Measurements from ENCODE around the gene CCBE1. TPM values are rescaled to one million over a fixed set of nuclear protein-coding genes. Genes with fewer than 3 reads are reported as not detected.
"Not testable (repeated sequence)": the region's sequence is repeated elsewhere in the genome, so short reads cannot be mapped to it uniquely, and the experiment has no call there.

CCBE1 gene
- total and polyA plus RNA-seq, 4 donors, result 0.99 to 2.7 (median 1.9) TPM

GRCh38 chr18:59518705-59519104 is 178.5 kb downstream of the CCBE1 start:
- no peak overlapping the region for H3K27ac ChIP-seq (ENCODE audit: low read depth, low read length)
- no peaks in the 10 kb centered on the region for H3K9me3 ChIP-seq (ENCODE audit: control insufficient read depth, insufficient read depth, low read length)
- H3K27me3 ChIP-seq (ENCODE audit: control insufficient read depth, insufficient read depth, low read length), result peaks cover 2% of the 10 kb centered on the region
- H3K4me1 ChIP-seq (ENCODE audit: control insufficient read depth, insufficient read depth, low read length), result no peaks in the 10 kb centered on the region
- H3K4me3 ChIP-seq (ENCODE audit: low read depth, low read length), result no peak overlapping the region
- WGBS (ENCODE audit: insufficient coverage), result 76% methylated on average over 2 of the region's 2 CpGs
- DNase-seq (ENCODE audit: low read depth in 4 of 6, low spot score in 6 of 6), result no peak
- no peaks in the 10 kb centered on the region for H3K36me3 ChIP-seq (ENCODE audit: control insufficient read depth, insufficient read depth, low read length)

DNA sequence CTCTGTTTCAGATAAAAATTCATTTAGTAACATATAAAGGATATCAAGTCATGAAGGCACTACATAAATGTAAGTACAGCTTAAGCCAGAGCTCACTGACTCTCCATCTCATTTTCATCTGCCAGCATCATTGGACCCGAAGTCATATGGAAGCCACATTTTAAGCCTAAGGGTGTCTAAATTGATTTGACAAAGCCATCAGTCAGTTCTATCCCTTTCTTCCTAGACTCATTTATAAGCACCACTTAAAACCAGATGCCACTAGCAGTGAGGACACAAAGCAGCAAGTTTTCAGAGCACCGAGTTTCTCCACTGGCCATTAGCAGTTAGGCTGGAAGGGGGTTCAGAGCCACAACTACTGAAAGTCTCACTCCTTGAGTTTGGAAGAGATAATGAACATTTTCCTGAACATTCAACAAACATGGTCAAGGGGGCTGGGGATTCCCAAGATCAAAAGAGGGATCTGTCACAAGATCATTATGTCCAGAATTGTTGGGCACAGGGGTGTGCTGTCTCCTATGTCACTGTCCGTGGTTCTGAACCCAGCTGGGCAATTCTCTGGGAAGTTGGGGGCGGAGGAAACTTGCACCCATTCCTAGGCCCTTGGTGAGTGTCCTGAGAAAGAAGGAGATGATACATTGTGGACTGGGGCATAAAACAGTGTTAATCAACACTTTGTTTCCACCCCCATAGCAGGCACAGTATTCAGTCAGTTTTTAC is 179.6 kb downstream of the CCBE1 start:
- Histone ChIP-seq H3K9me3 (ENCODE audit: control insufficient read depth, insufficient read depth, low read length) (no peaks in the 10 kb centered on the region), H3K4me3 (ENCODE audit: low read depth, low read length) (no peak overlapping the region), H3K36me3 (ENCODE audit: control insufficient read depth, insufficient read depth, low read length) (no peaks in the 10 kb centered on the region), H3K27me3 (ENCODE audit: control insufficient read depth, insufficient read depth, low read length) (peaks cover 2% of the 10 kb centered on the region), H3K4me1 (ENCODE audit: control insufficient read depth, insufficient read depth, low read length) (no peaks in the 10 kb centered on the region), H3K27ac (ENCODE audit: low read depth, low read length) (no peak overlapping the region)
- 71% methylated on average over 1 of the region's 4 CpGs for WGBS (ENCODE audit: insufficient coverage)
- no peak for DNase-seq (ENCODE audit: low read depth in 4 of 6, low spot score in 6 of 6)

DNA sequence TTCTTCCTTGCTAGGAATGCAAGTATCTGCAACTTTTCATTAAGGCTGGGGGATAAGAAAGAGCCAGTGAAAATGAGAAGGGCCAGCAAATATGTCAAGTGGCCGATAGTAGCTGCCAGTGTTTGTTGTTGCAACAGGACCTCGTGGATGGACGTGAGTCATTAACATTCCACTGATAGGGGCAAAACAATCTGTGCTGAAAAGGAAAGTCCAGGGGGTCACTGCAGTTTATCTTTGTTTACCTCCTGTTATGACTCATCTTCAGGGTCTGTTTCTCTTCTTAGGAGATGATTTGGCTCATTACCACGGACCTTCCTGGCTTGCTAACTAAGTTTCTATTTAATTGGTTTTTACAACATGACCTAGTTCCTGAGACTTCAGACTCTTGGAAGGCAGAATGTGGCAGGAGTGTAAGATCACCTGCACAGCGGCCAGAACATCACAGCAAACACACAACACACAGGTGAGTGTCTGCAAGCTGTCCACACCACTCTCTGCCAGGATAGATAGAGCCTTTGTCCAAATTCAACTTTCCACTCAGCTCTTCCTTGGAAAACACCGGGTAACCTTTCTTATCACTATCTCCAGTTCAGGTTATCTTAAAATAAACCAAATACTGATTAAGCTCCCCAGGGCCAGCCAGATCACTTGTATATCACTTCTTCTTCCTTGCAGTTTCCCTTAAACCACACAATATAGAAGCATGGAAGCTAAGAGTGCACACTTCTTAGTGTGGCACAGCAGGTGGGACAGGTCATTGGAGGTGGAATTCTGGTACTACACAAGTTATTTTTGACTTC is 180.7 kb downstream of the CCBE1 start:
- Histone ChIP-seq H3K4me3 (ENCODE audit: low read depth, low read length) (no peak overlapping the region), H3K9me3 (ENCODE audit: control insufficient read depth, insufficient read depth, low read length) (no peaks in the 10 kb centered on the region), H3K4me1 (ENCODE audit: control insufficient read depth, insufficient read depth, low read length) (no peaks in the 10 kb centered on the region), H3K27me3 (ENCODE audit: control insufficient read depth, insufficient read depth, low read length) (peaks cover 2% of the 10 kb centered on the region), H3K36me3 (ENCODE audit: control insufficient read depth, insufficient read depth, low read length) (no peaks in the 10 kb centered on the region), H3K27ac (ENCODE audit: low read depth, low read length) (no peak overlapping the region)
- WGBS (ENCODE audit: insufficient coverage), result 40% methylated on average over 5 of the region's 6 CpGs
- no peak for DNase-seq (ENCODE audit: low read depth in 4 of 6, low spot score in 6 of 6)

GRCh38 chr18:59515956-59516355 is 181.3 kb downstream of the CCBE1 start:
- not testable (repeated sequence) for H3K9me3 ChIP-seq (ENCODE audit: control insufficient read depth, insufficient read depth, low read length); H3K27ac ChIP-seq (ENCODE audit: low read depth, low read length); H3K27me3 ChIP-seq (ENCODE audit: control insufficient read depth, insufficient read depth, low read length); DNase-seq (ENCODE audit: low read depth in 4 of 6, low spot score in 6 of 6); H3K4me3 ChIP-seq (ENCODE audit: low read depth, low read length); H3K36me3 ChIP-seq (ENCODE audit: control insufficient read depth, insufficient read depth, low read length); H3K4me1 ChIP-seq (ENCODE audit: control insufficient read depth, insufficient read depth, low read length)
- 100% methylated on average over 4 of the region's 6 CpGs for WGBS (ENCODE audit: insufficient coverage)

GRCh38 chr18:59515147-59515546 is 182.1 kb downstream of the CCBE1 start:
- no peaks in the 10 kb centered on the region for H3K36me3 ChIP-seq (ENCODE audit: control insufficient read depth, insufficient read depth, low read length)
- H3K4me3 ChIP-seq (ENCODE audit: low read depth, low read length), result no peak overlapping the region
- H3K27me3 ChIP-seq (ENCODE audit: control insufficient read depth, insufficient read depth, low read length), result peaks cover 2% of the 10 kb centered on the region
- H3K4me1 ChIP-seq (ENCODE audit: control insufficient read depth, insufficient read depth, low read length), result no peaks in the 10 kb centered on the region
- WGBS (ENCODE audit: insufficient coverage), result 100% methylated on average over 1 of the region's 5 CpGs
- no peak for DNase-seq (ENCODE audit: low read depth in 4 of 6, low spot score in 6 of 6)
- H3K9me3 ChIP-seq (ENCODE audit: control insufficient read depth, insufficient read depth, low read length), result no peaks in the 10 kb centered on the region
- H3K27ac ChIP-seq (ENCODE audit: low read depth, low read length), result no peak overlapping the region

- Histone ChIP-seq H3K27me3 (ENCODE audit: control insufficient read depth, insufficient read depth, low read length) (peaks cover 2% of the 10 kb centered on the region), H3K27ac (ENCODE audit: low read depth, low read length) (no peak overlapping the region), H3K9me3 (ENCODE audit: control insufficient read depth, insufficient read depth, low read length) (no peaks in the 10 kb centered on the region), H3K4me1 (ENCODE audit: control insufficient read depth, insufficient read depth, low read length) (no peaks in the 10 kb centered on the region), H3K4me3 (ENCODE audit: low read depth, low read length) (no peak overlapping the region), H3K36me3 (ENCODE audit: control insufficient read depth, insufficient read depth, low read length) (no peaks in the 10 kb centered on the region)
- 57% methylated on average over 9 of the region's 13 CpGs for WGBS (ENCODE audit: insufficient coverage)
- peak in 2 of 6 donors; percentile 29 to 88 for DNase-seq (ENCODE audit: low read depth in 4 of 6, low spot score in 6 of 6)
These were observed 183.0 kb downstream of the CCBE1 start for GRCh38 chr18:59514203-59514602.

DNA sequence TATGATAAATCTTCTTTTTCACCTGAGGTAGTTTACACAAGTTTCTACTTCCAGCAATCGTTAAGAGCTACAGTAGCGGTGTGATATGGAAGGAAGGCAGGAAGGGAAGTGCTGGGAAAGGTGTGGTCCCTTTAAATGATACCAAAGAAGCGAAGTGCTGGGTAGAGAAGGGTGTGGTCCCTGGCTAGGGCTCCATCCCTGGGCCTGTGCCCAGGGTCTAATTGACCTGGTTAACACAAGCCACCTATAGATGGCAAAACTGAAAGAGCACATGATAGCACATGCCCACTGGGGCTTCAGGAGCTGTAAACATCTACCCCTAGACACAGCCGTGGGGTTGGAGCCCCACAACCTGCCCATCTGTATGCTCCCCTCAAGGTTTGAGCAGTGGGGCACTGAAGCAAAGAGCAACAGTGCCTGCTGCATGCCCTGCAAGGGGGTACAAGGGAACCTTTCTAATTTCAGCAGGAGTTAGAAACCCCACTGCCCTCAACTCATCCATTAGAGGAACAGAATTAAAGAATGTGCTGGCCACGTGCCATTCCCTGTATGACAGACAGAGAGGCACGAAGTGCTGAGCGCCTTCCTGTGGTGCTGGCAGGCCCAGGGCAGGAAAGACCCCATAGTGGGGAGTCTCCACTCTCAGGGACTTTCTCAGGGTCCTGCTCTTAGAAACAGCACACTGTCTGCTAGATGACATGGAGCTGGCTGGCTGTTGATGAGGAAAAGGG is 185.0 kb downstream of the CCBE1 start:
- 62% methylated on average over 5 of the region's 7 CpGs for WGBS (ENCODE audit: insufficient coverage)
- no peak overlapping the region for H3K27ac ChIP-seq (ENCODE audit: low read depth, low read length)
- no peaks in the 10 kb centered on the region for H3K9me3 ChIP-seq (ENCODE audit: control insufficient read depth, insufficient read depth, low read length)
- H3K4me3 ChIP-seq (ENCODE audit: low read depth, low read length), result no peak overlapping the region
- no peaks in the 10 kb centered on the region for H3K36me3 ChIP-seq (ENCODE audit: control insufficient read depth, insufficient read depth, low read length)
- no peak for DNase-seq (ENCODE audit: low read depth in 4 of 6, low spot score in 6 of 6)
- no peaks in the 10 kb centered on the region for H3K4me1 ChIP-seq (ENCODE audit: control insufficient read depth, insufficient read depth, low read length)
- H3K27me3 ChIP-seq (ENCODE audit: control insufficient read depth, insufficient read depth, low read length), result peaks cover 2% of the 10 kb centered on the region

DNA sequence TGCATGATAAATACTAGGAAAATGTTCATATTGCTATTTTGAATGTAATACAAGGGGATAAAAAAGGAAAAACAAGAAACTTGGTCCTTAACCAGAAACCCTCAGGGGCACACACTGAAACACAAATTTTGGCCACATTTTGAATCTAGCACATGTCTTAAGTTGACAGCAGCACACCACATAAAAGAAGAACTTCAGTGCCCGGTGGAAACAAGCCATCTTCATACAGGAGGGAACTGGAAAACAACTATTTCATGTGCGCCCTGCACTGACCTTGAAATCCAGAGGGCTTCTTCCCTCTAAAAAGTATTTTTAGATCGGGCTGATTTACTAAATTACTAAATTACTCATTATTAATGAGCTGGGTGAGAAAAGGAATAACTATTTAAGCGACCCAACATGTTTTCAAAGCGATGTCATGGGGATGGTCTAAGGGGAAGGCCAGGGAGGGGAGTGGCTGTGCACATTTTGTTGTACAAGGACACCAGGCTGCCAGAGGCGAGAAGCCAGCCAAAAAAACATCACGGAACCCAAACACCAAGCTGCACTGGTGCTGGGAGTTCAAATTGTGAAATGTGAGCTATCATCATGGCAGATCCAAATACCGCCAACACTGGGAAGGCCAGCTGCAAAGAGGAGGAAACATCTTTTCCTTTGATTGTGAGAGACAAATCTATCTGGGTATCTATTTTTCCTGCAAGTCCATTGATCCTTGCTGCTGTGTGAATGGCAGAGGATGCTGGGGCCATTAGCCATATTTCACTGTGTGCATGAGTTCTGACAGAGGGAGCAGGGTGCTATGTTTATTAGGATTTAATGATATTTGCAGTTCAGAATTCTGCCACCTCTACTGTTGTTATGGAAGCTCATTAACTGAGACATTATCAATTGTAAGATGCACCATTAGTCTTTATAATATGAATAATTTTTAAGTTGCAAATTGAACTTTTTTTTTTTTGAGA is 187.5 kb downstream of the CCBE1 start:
- Histone ChIP-seq H3K36me3 (ENCODE audit: control insufficient read depth, insufficient read depth, low read length) (no peaks in the 10 kb centered on the region), H3K4me1 (ENCODE audit: control insufficient read depth, insufficient read depth, low read length) (no peaks in the 10 kb centered on the region), H3K27me3 (ENCODE audit: control insufficient read depth, insufficient read depth, low read length) (no peaks in the 10 kb centered on the region), H3K9me3 (ENCODE audit: control insufficient read depth, insufficient read depth, low read length) (no peaks in the 10 kb centered on the region), H3K27ac (ENCODE audit: low read depth, low read length) (no peak overlapping the region), H3K4me3 (ENCODE audit: low read depth, low read length) (no peak overlapping the region)
- 81% methylated on average over 5 of the region's 8 CpGs for WGBS (ENCODE audit: insufficient coverage)
- DNase-seq (ENCODE audit: low read depth in 4 of 6, low spot score in 6 of 6), result peak in 1 of 6 donors; percentile 25

GRCh38 chr18:59505356-59505755 is 191.9 kb downstream of the CCBE1 start:
- no peaks in the 10 kb centered on the region for H3K27me3 ChIP-seq (ENCODE audit: control insufficient read depth, insufficient read depth, low read length)
- peak in 1 of 6 donors; percentile 62 for DNase-seq (ENCODE audit: low read depth in 4 of 6, low spot score in 6 of 6)
- H3K4me3 ChIP-seq (ENCODE audit: low read depth, low read length), result no peak overlapping the region
- H3K27ac ChIP-seq (ENCODE audit: low read depth, low read length), result no peak overlapping the region
- H3K9me3 ChIP-seq (ENCODE audit: control insufficient read depth, insufficient read depth, low read length), result no peaks in the 10 kb centered on the region
- H3K36me3 ChIP-seq (ENCODE audit: control insufficient read depth, insufficient read depth, low read length), result no peaks in the 10 kb centered on the region
- H3K4me1 ChIP-seq (ENCODE audit: control insufficient read depth, insufficient read depth, low read length), result peaks cover 10% of the 10 kb centered on the region
